ENCODE data around the gene ZNF74. TPM values are rescaled to one million over a fixed set of nuclear protein-coding genes. Genes with fewer than 3 reads are reported as not detected.
"Not testable (repeated sequence)": the region's sequence is repeated elsewhere in the genome, so short reads cannot be mapped to it uniquely, and the experiment has no call there.

Gene ZNF74
- total RNA-seq, 1 experiment from 2014 or later = 15.6 TPM

DNA sequence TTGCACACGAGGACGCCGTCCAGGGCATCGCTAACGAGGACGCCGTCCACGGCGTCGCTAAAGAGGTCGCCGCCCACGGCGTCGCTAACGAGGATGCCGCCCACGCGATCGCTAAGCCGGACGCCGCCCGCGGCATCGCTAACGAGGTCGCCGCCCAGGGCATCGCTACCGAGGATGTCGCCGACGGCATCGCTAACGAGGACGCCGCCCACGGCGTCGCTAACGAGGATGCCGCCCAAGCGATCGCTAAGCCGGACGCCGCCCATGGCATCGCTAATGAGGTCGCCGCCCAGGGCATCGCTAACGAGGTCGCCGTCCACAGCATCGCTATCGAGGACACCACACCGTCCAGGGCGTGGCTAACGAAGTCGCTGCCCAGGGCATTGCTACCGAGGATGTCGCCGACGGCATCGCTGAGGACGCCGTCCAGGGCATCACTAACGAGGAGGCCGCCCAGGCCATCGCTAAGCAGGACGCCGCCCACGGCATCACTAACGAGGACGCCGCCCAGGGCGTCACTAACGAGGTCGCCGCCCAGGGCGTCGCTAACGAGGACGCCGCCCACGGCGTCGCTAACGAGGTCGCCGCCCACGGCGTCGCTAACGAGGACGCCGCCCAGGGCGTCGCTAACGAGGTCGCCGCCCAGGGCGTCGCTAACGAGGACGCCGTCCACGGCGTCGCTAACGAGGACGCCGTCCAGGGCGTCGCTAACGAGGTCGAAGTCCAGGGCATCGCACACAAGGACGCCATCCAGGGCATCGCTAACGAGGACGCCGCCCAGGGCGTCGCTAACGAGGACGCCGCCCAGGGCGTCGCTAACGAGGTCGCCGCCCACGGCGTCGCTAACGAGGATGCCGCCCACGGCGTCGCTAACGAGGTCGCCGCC is 32.8 kb upstream of the ZNF74 start:
- H3K27ac Mint-ChIP-seq (ENCODE audit: unreplicated experiment); H3K9me3 ChIP-seq; H3K4me3 ChIP-seq (ENCODE audit: low read depth, low read length); H3K4me1 ChIP-seq; POLR2A ChIA-PET; H3K27me3 ChIP-seq (replicated peaks; ENCODE audit: control insufficient read depth, insufficient read depth, low read length); intact Hi-C loops (cut with micrococcal nuclease; ENCODE audit: unreplicated experiment); BruUV-seq (replicated peaks); CTCF ChIA-PET; H3K9me3 Mint-ChIP-seq (ENCODE audit: unreplicated experiment); H3K4me3 Mint-ChIP-seq (ENCODE audit: unreplicated experiment); H3K4me1 Mint-ChIP-seq (ENCODE audit: low read depth, unreplicated experiment); H3K27me3 Mint-ChIP-seq (ENCODE audit: insufficient read depth, unreplicated experiment); DNase-seq; H3K36me3 ChIP-seq (ENCODE audit: control insufficient read depth, insufficient read depth, low read length): not testable (repeated sequence)
- peaks cover 19% of the 10 kb centered on the region for H3K36me3 Mint-ChIP-seq (ENCODE audit: insufficient read depth, unreplicated experiment)

DNA sequence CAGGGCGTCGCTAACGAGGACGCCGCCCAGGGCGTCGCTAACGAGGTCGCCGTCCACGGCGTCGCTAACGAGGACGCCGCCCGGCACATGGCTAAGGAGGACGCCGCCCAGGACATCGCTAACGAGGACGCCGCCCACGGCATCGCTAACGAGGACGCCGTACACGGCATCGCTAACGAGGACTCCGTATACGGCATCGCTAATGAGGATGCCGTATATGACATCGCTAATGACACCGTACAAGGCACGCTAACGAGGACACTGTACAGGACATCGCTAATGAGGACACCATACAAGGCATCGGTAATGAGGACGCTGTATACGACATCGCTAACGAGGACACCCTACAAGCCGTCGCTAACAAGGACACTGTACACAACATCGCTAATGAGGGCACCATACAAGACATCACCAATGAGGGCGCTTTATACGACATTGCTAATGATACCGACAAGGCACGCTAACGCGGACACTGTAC is 32.2 kb upstream of the ZNF74 start:
- H3K4me3 Mint-ChIP-seq (ENCODE audit: unreplicated experiment); CTCF ChIA-PET; H3K9me3 ChIP-seq; H3K27ac Mint-ChIP-seq (ENCODE audit: unreplicated experiment); H3K27me3 ChIP-seq (replicated peaks; ENCODE audit: control insufficient read depth, insufficient read depth, low read length); H3K4me1 Mint-ChIP-seq (ENCODE audit: low read depth, unreplicated experiment); DNase-seq; POLR2A ChIA-PET; intact Hi-C loops (cut with micrococcal nuclease; ENCODE audit: unreplicated experiment); H3K4me3 ChIP-seq (ENCODE audit: low read depth, low read length); H3K4me1 ChIP-seq; H3K27me3 Mint-ChIP-seq (ENCODE audit: insufficient read depth, unreplicated experiment); H3K36me3 ChIP-seq (ENCODE audit: control insufficient read depth, insufficient read depth, low read length); BruUV-seq (replicated peaks); H3K9me3 Mint-ChIP-seq (ENCODE audit: unreplicated experiment): not testable (repeated sequence)
- H3K36me3 Mint-ChIP-seq (ENCODE audit: insufficient read depth, unreplicated experiment) = peaks cover 12% of the 10 kb centered on the region

DNA sequence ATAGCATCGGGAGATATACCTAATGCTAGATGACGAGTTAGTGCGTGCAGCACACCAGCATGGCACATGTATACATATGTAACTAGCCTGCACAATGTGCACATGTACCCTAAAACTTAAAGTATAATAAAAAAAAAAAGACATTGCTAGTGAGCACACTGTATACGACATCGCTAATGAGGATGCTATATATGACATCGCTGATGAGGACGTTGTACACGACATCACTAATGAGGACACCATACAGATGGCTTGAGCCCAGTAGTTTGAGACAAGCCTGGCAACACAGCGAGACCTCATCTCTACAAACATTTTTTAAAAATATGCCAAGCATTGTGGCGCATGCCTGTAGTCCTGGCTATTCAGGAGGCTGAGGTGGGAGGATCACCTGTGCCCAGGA is 31.5 kb upstream of the ZNF74 start:
- H3K27ac Mint-ChIP-seq (ENCODE audit: unreplicated experiment); H3K4me3 ChIP-seq (ENCODE audit: low read depth, low read length); H3K4me1 Mint-ChIP-seq (ENCODE audit: low read depth, unreplicated experiment); BruUV-seq (replicated peaks); H3K36me3 ChIP-seq (ENCODE audit: control insufficient read depth, insufficient read depth, low read length); POLR2A ChIA-PET; H3K4me1 ChIP-seq; H3K27me3 Mint-ChIP-seq (ENCODE audit: insufficient read depth, unreplicated experiment); intact Hi-C loops (cut with micrococcal nuclease; ENCODE audit: unreplicated experiment); H3K4me3 Mint-ChIP-seq (ENCODE audit: unreplicated experiment); H3K9me3 ChIP-seq; CTCF ChIA-PET; DNase-seq; H3K27me3 ChIP-seq (replicated peaks; ENCODE audit: control insufficient read depth, insufficient read depth, low read length); H3K9me3 Mint-ChIP-seq (ENCODE audit: unreplicated experiment): not testable (repeated sequence)
- H3K36me3 Mint-ChIP-seq (ENCODE audit: insufficient read depth, unreplicated experiment) = peaks cover 11% of the 10 kb centered on the region

DNA sequence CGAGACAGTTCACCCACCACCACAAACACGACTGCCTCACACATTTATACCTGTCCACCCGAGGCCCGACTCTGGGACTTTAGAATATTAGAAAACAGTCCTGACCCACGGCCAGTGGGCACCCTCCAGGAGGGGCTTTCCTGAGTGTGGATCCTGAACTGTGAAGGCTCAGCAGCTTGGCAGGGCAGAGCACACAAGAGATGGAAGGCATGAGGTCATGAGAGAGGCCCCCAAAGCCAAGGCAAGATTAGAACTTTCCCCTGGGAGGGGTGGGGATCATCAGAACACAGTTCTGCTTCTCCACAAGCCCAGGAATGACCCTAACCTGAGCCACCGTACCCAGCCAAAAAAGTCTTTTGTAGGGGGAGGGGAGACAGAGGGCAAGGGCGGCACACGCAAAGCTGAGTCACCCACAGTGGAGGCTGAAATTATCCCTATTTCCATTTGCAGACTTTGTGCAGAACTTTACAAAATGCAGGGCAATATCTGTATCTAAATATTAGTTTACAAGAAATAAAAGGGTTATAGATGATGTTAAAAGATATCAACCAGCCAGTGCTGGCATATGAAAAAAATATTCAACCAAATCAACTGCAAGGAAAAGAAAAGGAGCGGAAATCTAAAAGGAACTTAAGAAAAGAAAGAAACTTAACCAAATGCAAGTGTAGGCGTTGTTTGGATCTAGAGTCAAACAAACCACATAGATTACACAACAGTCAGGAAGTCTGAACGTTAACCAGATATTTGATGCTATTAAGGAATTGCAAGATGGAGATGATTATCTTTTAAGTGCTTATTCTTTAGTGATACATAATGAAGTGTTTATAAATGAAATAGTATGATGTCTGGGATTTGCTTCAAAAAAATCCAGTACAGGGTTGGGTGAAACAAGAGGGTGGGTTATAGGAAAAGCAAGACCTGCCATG is 29.4 kb upstream of the ZNF74 start:
- H3K36me3 ChIP-seq (ENCODE audit: control insufficient read depth, insufficient read depth, low read length); H3K36me3 Mint-ChIP-seq (ENCODE audit: insufficient read depth, unreplicated experiment); CTCF ChIA-PET; DNase-seq; H3K9me3 ChIP-seq; intact Hi-C loops (cut with micrococcal nuclease; ENCODE audit: unreplicated experiment); H3K27me3 Mint-ChIP-seq (ENCODE audit: insufficient read depth, unreplicated experiment); POLR2A ChIA-PET; H3K4me3 ChIP-seq (ENCODE audit: low read depth, low read length); H3K4me1 ChIP-seq; H3K4me1 Mint-ChIP-seq (ENCODE audit: low read depth, unreplicated experiment); H3K4me3 Mint-ChIP-seq (ENCODE audit: unreplicated experiment); H3K9me3 Mint-ChIP-seq (ENCODE audit: unreplicated experiment); H3K27me3 ChIP-seq (replicated peaks; ENCODE audit: control insufficient read depth, insufficient read depth, low read length); BruUV-seq (replicated peaks); H3K27ac Mint-ChIP-seq (ENCODE audit: unreplicated experiment): not testable (repeated sequence)

DNA sequence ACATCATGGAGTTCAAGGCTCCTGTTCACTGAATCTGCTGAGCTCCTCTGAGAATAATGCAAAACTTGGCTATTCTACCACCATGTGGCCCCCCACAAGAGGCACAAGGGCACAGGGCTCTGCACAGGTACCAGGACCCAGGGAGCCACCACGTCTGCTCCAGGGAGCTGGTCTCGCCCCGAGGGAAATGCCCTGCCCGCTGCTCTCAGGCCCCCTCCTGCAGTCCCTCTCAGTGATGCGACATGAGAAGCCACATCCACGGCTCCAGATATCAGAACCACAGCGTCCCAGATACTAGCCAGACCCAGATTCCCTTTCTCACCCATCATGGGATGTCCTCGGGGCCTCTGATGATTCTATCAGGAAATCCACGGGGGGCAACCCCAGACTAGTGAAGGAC is 27.1 kb upstream of the ZNF74 start:
- H3K36me3 ChIP-seq (ENCODE audit: control insufficient read depth, insufficient read depth, low read length); BruUV-seq (replicated peaks); H3K9me3 ChIP-seq; H3K9me3 Mint-ChIP-seq (ENCODE audit: unreplicated experiment); intact Hi-C loops (cut with micrococcal nuclease; ENCODE audit: unreplicated experiment); H3K27ac Mint-ChIP-seq (ENCODE audit: unreplicated experiment); DNase-seq; H3K4me3 ChIP-seq (ENCODE audit: low read depth, low read length); H3K27me3 ChIP-seq (replicated peaks; ENCODE audit: control insufficient read depth, insufficient read depth, low read length); H3K4me1 Mint-ChIP-seq (ENCODE audit: low read depth, unreplicated experiment); CTCF ChIA-PET; H3K4me3 Mint-ChIP-seq (ENCODE audit: unreplicated experiment); H3K4me1 ChIP-seq; POLR2A ChIA-PET; H3K36me3 Mint-ChIP-seq (ENCODE audit: insufficient read depth, unreplicated experiment): not testable (repeated sequence)
- peaks cover 10% of the 10 kb centered on the region for H3K27me3 Mint-ChIP-seq (ENCODE audit: insufficient read depth, unreplicated experiment)

DNA sequence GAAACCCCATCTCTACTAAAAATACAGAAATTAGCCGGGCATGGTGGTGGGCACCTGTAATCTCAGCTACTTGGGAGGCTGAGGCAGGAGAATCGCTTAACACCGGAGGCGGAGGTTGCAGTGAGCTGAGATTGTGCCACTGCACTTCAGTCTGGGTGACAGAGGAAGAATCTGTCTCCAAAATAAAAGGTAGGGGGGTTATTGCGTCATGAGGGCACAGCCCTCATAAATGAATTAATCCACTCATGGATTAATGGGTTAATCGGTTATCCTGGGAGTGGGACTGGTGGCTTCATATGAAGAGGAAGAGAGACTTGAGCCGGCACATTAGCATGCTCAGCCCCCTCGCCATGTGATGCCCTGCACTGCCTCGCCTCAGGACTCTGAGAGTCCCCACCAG is 25.1 kb upstream of the ZNF74 start:
- H3K4me3 ChIP-seq (ENCODE audit: low read depth, low read length); H3K27me3 Mint-ChIP-seq (ENCODE audit: insufficient read depth, unreplicated experiment); H3K4me1 Mint-ChIP-seq (ENCODE audit: low read depth, unreplicated experiment); H3K9me3 Mint-ChIP-seq (ENCODE audit: unreplicated experiment); CTCF ChIA-PET; DNase-seq; H3K9me3 ChIP-seq; intact Hi-C loops (cut with micrococcal nuclease; ENCODE audit: unreplicated experiment); H3K27me3 ChIP-seq (replicated peaks; ENCODE audit: control insufficient read depth, insufficient read depth, low read length); POLR2A ChIA-PET; H3K27ac Mint-ChIP-seq (ENCODE audit: unreplicated experiment); H3K36me3 Mint-ChIP-seq (ENCODE audit: insufficient read depth, unreplicated experiment); H3K4me3 Mint-ChIP-seq (ENCODE audit: unreplicated experiment); H3K36me3 ChIP-seq (ENCODE audit: control insufficient read depth, insufficient read depth, low read length); BruUV-seq (replicated peaks); H3K4me1 ChIP-seq: not testable (repeated sequence)

Data from Caco-2 (cell line).